ENCODE measurements around the gene PRPF19. TPM values are rescaled to one million over a fixed set of nuclear protein-coding genes. Genes with fewer than 3 reads are reported as not detected.
A peak's percentile ranks its signal among the peaks of the same experiment; 100 is the strongest.

The PRPF19 gene
- total RNA-seq, 1 donor from 2014 or later, result 143 TPM

- peaks cover 34% of the 10 kb centered on the region for H3K4me1 Mint-ChIP-seq
- no peak for TF ChIP-seq CTCF (IDR thresholded peaks at IDR 0.05)
- H3K36me3 Mint-ChIP-seq (ENCODE audit: low read depth), result peaks cover 28% of the 10 kb centered on the region
- H3K4me3 Mint-ChIP-seq, result peak overlapping the region; percentile 69
- ATAC-seq (ENCODE audit: low read depth) (no peak), DNase-seq (no peak)
- intact Hi-C loops (cut with micrococcal nuclease), result no loop called here
- CTCF ChIA-PET, result no interaction called here
- H3K9me3 Mint-ChIP-seq, result no peaks in the 10 kb centered on the region
- POLR2A ChIA-PET, result no interaction called here
- H3K27ac Mint-ChIP-seq, result no peak overlapping the region
- peaks cover 4% of the 10 kb centered on the region for H3K27me3 Mint-ChIP-seq
Measured at GRCh38 chr11:60925868-60926267, 19.5 kb upstream of the PRPF19 start.

DNA sequence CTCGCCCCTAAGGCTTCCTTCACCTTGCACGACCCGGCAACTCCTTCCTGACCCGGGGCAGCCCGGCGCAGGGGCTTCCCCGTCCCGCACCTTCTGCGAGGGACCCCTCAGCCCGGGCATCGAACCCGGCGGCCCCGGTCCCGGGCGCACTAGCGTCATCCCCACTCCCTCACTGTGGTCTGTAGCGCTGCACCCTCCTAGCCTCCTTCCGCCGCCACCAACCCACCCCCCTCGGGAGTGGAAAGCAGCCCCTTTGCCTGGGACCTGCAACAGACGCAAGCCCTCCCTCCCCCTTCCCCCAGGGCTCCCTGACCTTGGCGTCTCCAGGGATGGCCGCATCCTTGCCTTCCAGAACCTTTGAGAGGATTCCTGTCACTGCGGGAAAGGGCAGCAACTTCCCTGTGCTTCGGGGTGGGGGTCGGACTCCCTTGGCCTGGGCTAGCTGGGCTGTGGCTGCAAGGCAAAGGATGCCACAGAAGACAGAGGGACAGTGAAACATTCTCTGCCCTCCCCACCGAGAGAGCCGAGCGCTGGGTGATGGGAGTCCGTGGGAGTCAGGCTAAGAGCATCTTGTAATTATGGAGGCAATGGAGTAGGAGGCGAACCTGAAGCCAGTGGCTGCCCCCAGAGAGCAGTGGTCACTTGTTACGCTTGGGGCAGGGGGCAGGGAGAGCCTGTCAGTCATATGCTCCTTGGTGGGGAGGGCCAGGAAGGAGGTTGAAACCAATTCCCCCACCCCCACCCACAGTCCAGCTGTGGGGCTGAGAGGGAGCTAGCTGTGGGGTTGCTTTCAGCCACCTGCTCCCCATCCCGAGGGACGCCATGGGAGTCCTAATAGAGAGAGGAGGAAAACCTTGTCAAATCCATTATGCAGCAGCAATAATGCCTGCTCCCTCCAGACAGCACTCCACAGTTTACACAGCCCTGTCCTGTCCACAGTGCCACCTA, 18.8 kb upstream of the PRPF19 start:
- ChIA-PET POLR2A (no interaction called here), CTCF (no interaction called here)
- intact Hi-C loops (cut with micrococcal nuclease), result no loop called here
- Mint-ChIP-seq H3K4me1 (peaks cover 33% of the 10 kb centered on the region), H3K27ac (no peak overlapping the region), H3K4me3 (peak overlapping the region; percentile 69), H3K9me3 (no peaks in the 10 kb centered on the region), H3K36me3 (ENCODE audit: low read depth) (peaks cover 35% of the 10 kb centered on the region), H3K27me3 (peaks cover 4% of the 10 kb centered on the region)
- ATAC-seq (ENCODE audit: low read depth) (peak; percentile 56), DNase-seq (no peak)
- no peak for TF ChIP-seq CTCF (IDR thresholded peaks at IDR 0.05)

GRCh38 chr11:60924110-60924905, 17.9 kb upstream of the PRPF19 start, which contains the start of gene TMEM132A:
TSS of gene TMEM132A (plus strand) at chr11:60924460. CDS start at chr11:60924634, 174 bp downstream.
- H3K27me3 Mint-ChIP-seq, result peaks cover 4% of the 10 kb centered on the region
- intact Hi-C loops (cut with micrococcal nuclease), result no loop called here

DNA sequence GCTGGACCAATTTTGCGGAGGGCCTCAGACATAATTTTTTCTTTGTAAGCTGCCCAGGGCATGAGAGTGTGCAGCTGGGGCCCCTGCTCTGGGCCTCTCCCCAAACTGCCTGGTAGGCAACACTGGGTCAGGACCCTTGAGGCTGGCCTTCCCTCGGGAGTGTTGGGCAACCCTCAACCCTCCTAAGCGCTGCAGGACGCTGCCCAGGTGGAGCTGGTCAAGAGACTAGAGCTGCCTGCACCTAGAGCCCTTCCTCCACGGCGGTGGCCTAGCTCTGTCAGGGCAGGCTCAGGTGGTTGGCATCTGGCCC, 17.4 kb upstream of the PRPF19 start:
- POLR2A ChIA-PET, result interaction anchor here (0.6 to 3.8 kb wide), 8 partner anchors 8 to 88 kb away, joined by 3 to 20 read pairs (median 7); partner anchors contain the start of genes SLC15A3 and TMEM109
- H3K4me3 Mint-ChIP-seq, result peak overlapping the region; percentile 59
- peaks cover 4% of the 10 kb centered on the region for H3K27me3 Mint-ChIP-seq
- no peaks in the 10 kb centered on the region for H3K9me3 Mint-ChIP-seq
- H3K27ac Mint-ChIP-seq, result no peak overlapping the region
- DNase-seq (no peak), ATAC-seq (ENCODE audit: low read depth) (no peak)
- no peak for TF ChIP-seq CTCF (IDR thresholded peaks at IDR 0.05)
- CTCF ChIA-PET, result interaction anchor here (0.6 kb wide), 1 partner anchor 159 kb away, joined by 3 read pairs; no protein-coding TSS in a partner anchor
- peaks cover 39% of the 10 kb centered on the region for H3K4me1 Mint-ChIP-seq
- intact Hi-C loops (cut with micrococcal nuclease), result no loop called here
- H3K36me3 Mint-ChIP-seq (ENCODE audit: low read depth), result peaks cover 46% of the 10 kb centered on the region

More at GRCh38 chr11:60924110-60924905, 17.9 kb upstream of the PRPF19 start, which contains the start of gene TMEM132A:
- CTCF ChIA-PET, result interaction anchor here (0.6 kb wide), 1 partner anchor 160 kb away, joined by 3 read pairs; no protein-coding TSS in a partner anchor
- Mint-ChIP-seq H3K4me1 (peaks cover 33% of the 10 kb centered on the region), H3K36me3 (ENCODE audit: low read depth) (peaks cover 44% of the 10 kb centered on the region), H3K9me3 (no peaks in the 10 kb centered on the region), H3K4me3 (peak within 1 kb of the TSS; percentile 69), H3K27ac (no peak within 1 kb of the TSS)
- peak; percentile 27 for ATAC-seq (ENCODE audit: low read depth)
- POLR2A ChIA-PET, result interaction anchor here (0.6 to 3.8 kb wide), 8 partner anchors 8 to 87 kb away, joined by 3 to 20 read pairs (median 7); partner anchors contain the start of genes SLC15A3 and TMEM109
- DNase-seq, result no peak
- no peak for TF ChIP-seq CTCF (IDR thresholded peaks at IDR 0.05)
